Heart left ventricle (tissue), 13 donors: ENCODE results near the gene FCMR.

Source experiments
- POLR2A ChIP-seq, 2 donors: fragments of 450-650 bp; IDR thresholded peaks; one replicate each; pipeline ENCODE4 v1.6.1; 2017; ENCODE audit warnings: antibody characterized with exemption in 2 of 2, mild to moderate bottlenecking in 2 of 2, moderate library complexity in 2 of 2
- TF ChIP-seq, protein P1 (sequence below), 12 donors: fragments of 200-600 bp; sonication (generic) in 4 of 12; IDR thresholded peaks; one replicate each; pipeline versions ENCODE4 v1.5.0 to v1.8.0; 2018 to 2022; ENCODE audit warnings: antibody characterized with exemption in 12 of 12, mild to moderate bottlenecking in 5 of 12
- donor health status: ischemic (EF 13 %, LVEDD 7.1; RV severe dilation, severe dysfunction).
- donor health status: DM: no; HTN: yes; CAD: no.
- donor health status: DM: no; HTN: no; CAD: no.
- donor health status: ischemic (EF 25% LVEDD 6.9; RV normal size, moderate dysfunction).
- donor health status: ischemic (EF 25% LVEDD 5.7; RV mildly dilated, moderate dysfunction).
- donor health status: ischemic (EF 35%, LVEDD 5.7; RV mildly dilated, moderate dysfunction).
- donor health status: nonischemic (EF 11% LVEDD 7.7; RV severe dilation, severe dysfunction).
- donor health status: DM: yes; HTN: yes; CAD: no.
- donor health status: PGD.
- donor health status: ischemic (EF 29% LVEDD 5.4; RV normal size, mild dysfunction).
- donor health status: nonischemic (EF 23%, LVEDD 6.1; RV moderate dilation, normal function).

GRCh38 chr1:206898089-206898914 is 23.4 kb downstream of the FCMR start:
- TF ChIP-seq, protein P1, sequence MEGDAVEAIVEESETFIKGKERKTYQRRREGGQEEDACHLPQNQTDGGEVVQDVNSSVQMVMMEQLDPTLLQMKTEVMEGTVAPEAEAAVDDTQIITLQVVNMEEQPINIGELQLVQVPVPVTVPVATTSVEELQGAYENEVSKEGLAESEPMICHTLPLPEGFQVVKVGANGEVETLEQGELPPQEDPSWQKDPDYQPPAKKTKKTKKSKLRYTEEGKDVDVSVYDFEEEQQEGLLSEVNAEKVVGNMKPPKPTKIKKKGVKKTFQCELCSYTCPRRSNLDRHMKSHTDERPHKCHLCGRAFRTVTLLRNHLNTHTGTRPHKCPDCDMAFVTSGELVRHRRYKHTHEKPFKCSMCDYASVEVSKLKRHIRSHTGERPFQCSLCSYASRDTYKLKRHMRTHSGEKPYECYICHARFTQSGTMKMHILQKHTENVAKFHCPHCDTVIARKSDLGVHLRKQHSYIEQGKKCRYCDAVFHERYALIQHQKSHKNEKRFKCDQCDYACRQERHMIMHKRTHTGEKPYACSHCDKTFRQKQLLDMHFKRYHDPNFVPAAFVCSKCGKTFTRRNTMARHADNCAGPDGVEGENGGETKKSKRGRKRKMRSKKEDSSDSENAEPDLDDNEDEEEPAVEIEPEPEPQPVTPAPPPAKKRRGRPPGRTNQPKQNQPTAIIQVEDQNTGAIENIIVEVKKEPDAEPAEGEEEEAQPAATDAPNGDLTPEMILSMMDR (IDR thresholded peaks at IDR 0.05) = no peak
- no peak for TF ChIP-seq POLR2A (IDR thresholded peaks at IDR 0.05)
